Measurements from ENCODE around the gene MTTP.

Gene MTTP

GRCh38 chr4:99668472-99668871, 93.8 kb downstream of the MTTP start:
- no peak overlapping the region for H3K27ac ChIP-seq
- TF ChIP-seq ZFX (IDR thresholded peaks at IDR 0.05; ENCODE audit: borderline replicate concordance) (no peak), CTCF (IDR thresholded peaks at IDR 0.05) (no peak)

- H3K27ac ChIP-seq, result no peak overlapping the region
- TF ChIP-seq CTCF (IDR thresholded peaks at IDR 0.05) (no peak), ZFX (IDR thresholded peaks at IDR 0.05; ENCODE audit: borderline replicate concordance) (no peak)
These were observed 94.5 kb downstream of the MTTP start for GRCh38 chr4:99669084-99669483.

GRCh38 chr4:99670409-99671073, 95.9 kb downstream of the MTTP start:
- TF ChIP-seq ZFX (IDR thresholded peaks at IDR 0.05; ENCODE audit: borderline replicate concordance) (no peak), CTCF (IDR thresholded peaks at IDR 0.05) (no peak)

More at GRCh38 chr4:99670409-99671073, 95.9 kb downstream of the MTTP start:
- no peak overlapping the region for H3K27ac ChIP-seq
